ENCODE results near the gene GADL1. TPM values are rescaled to one million over a fixed set of nuclear protein-coding genes. Genes with fewer than 3 reads are reported as not detected.

Gene GADL1
- total and polyA plus RNA-seq, 2 experiments from 2014 or later = 13.5 to 16.9 TPM

DNA sequence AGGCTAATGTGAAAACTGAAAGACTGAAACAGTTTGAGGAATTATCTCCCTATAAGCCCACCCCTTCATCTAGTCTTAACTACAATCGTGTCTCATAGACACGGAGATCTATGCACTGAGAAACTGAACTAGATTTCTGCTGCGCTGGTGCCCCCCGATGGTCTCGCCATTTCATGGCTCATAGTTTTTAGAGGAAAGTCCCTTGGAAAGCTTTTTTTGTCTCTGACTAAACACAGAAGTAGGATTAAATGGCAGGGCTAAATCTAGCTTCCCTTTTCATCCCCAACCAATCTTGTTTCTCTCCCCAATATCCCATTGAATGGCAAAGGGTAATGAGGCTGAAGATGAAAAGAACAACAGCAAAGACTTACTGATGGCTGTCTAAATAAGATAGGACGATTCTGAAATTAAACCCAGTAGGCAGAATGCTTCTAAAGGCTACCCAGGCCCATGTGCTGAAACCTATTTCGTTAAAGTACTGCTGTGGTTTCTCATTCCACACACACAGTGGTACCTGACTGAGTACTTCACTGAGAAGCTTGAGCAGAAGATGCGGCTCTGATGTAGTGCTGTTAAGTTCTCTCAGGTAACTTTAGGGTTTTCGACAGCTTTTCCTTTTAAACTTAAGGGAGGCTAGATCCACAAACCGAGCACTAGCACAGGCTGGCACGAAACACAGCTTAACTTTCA lies 142.7 kb downstream of the GADL1 start:
- Histone ChIP-seq H3K27me3 (no peaks in the 10 kb centered on the region), H3K4me1 (ENCODE audit: low read depth) (peaks cover 28% of the 10 kb centered on the region), H3K27ac (peak overlapping the region; percentile 44), H3K36me3 (no peaks in the 10 kb centered on the region), H3K9me3 (ENCODE audit: low read depth) (no peaks in the 10 kb centered on the region), H3K4me3 (no peak overlapping the region)
- DNase-seq (ENCODE audit: low read depth in 1 of 2, low spot score in 1 of 2) = peak; percentile 54 to 71
- peak; percentile 59 for TF ChIP-seq CTCF (IDR thresholded peaks at IDR 0.05; ENCODE audit: low read depth, low read length)

GRCh38 chr3:30750967-30751366 lies 143.5 kb downstream of the GADL1 start:
- no peaks in the 10 kb centered on the region for H3K36me3 ChIP-seq
- H3K4me1 ChIP-seq (ENCODE audit: low read depth) = peaks cover 28% of the 10 kb centered on the region
- no peak for DNase-seq (ENCODE audit: low read depth in 1 of 2, low spot score in 1 of 2)
- no peak for TF ChIP-seq CTCF (IDR thresholded peaks at IDR 0.05; ENCODE audit: low read depth, low read length)
- H3K27me3 ChIP-seq = no peaks in the 10 kb centered on the region
- no peak overlapping the region for H3K4me3 ChIP-seq
- H3K27ac ChIP-seq = no peak overlapping the region
- H3K9me3 ChIP-seq (ENCODE audit: low read depth) = no peaks in the 10 kb centered on the region

DNA sequence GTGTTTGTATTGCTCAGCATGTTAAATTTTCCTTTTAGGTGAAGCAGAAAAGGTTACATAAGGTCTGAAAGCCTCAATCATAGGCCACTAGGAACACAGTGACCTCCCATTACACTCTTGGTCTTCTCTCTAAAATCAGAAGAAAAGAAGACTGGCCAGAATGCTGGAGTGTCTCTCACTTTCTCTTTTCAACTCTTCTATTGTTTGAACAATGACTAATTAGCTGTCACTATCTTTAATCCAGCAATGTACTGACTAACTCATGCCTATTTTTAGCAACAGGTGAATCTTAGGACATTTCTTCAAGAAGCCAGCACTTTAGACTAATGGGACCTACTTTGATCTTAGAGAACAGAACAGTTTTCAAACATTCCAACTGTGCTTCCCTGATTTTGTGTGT lies 145.2 kb downstream of the GADL1 start:
- H3K4me3 ChIP-seq = no peak overlapping the region
- H3K27me3 ChIP-seq = no peaks in the 10 kb centered on the region
- DNase-seq (ENCODE audit: low read depth in 1 of 2, low spot score in 1 of 2) = no peak

GRCh38 chr3:30747771-30748281 lies 146.6 kb downstream of the GADL1 start:
- Histone ChIP-seq H3K4me1 (ENCODE audit: low read depth) (peaks cover 24% of the 10 kb centered on the region), H3K4me3 (no peak overlapping the region), H3K9me3 (ENCODE audit: low read depth) (no peaks in the 10 kb centered on the region), H3K36me3 (no peaks in the 10 kb centered on the region), H3K27me3 (no peaks in the 10 kb centered on the region), H3K27ac (no peak overlapping the region)
- DNase-seq (ENCODE audit: low read depth in 1 of 2, low spot score in 1 of 2) = peak; percentile 36 to 67
- peak; percentile 53 for TF ChIP-seq CTCF (IDR thresholded peaks at IDR 0.05; ENCODE audit: low read depth, low read length)

More for the DNA sequence above, 145.2 kb downstream of the GADL1 start:
- no peaks in the 10 kb centered on the region for H3K9me3 ChIP-seq (ENCODE audit: low read depth)
- peaks cover 19% of the 10 kb centered on the region for H3K4me1 ChIP-seq (ENCODE audit: low read depth)
- H3K36me3 ChIP-seq = no peaks in the 10 kb centered on the region
- H3K27ac ChIP-seq = no peak overlapping the region
- TF ChIP-seq CTCF (IDR thresholded peaks at IDR 0.05; ENCODE audit: low read depth, low read length) = no peak

- Histone ChIP-seq H3K36me3 (no peaks in the 10 kb centered on the region), H3K9me3 (ENCODE audit: low read depth) (no peaks in the 10 kb centered on the region), H3K4me1 (ENCODE audit: low read depth) (peaks cover 13% of the 10 kb centered on the region), H3K4me3 (no peak overlapping the region), H3K27ac (peak overlapping the region; percentile 5), H3K27me3 (no peaks in the 10 kb centered on the region)
- no peak for TF ChIP-seq CTCF (IDR thresholded peaks at IDR 0.05; ENCODE audit: low read depth, low read length)
- peak in 1 of 2 donors; percentile 52 for DNase-seq (ENCODE audit: low read depth in 1 of 2, low spot score in 1 of 2)
Measured at GRCh38 chr3:30743641-30744317, 150.7 kb downstream of the GADL1 start.

Measured in cardiac muscle cell (in vitro differentiated cells and primary cell).